ENCODE measurements around the gene DPP9. TPM values are rescaled to one million over a fixed set of nuclear protein-coding genes. Genes with fewer than 3 reads are reported as not detected.
A peak's percentile ranks its signal among the peaks of the same experiment; 100 is the strongest.

The DPP9 gene
- polyA plus RNA-seq, 2 of the 4 experiments (the other 2 are of a cell fraction), result 10.1 to 53.5 TPM

- peaks cover 4% of the 10 kb centered on the region; the same call in 1 of the 3 replicates for H3K4me1 ChIP-seq
- no peaks in the 10 kb centered on the region for H3K9me3 ChIP-seq
- no peak overlapping the region for H3K27ac ChIP-seq
- DNase-seq (ENCODE audit: low read depth in 1 of 2, low spot score in 1 of 2) (no peak), ATAC-seq (no peak), FAIRE-seq (no peak)
- no peak overlapping the region for H3K4me2 ChIP-seq
- POLR2A ChIA-PET, result no interaction called here
- H3K4me3 ChIP-seq, result no peak overlapping the region
- CTCF ChIA-PET, result interaction anchor here (0.9 to 3.2 kb wide), 3 partner anchors 20 to 128 kb away, joined by 3 to 17 read pairs (median 3); no protein-coding TSS in a partner anchor
- 79% methylated on average over 4 of the region's 8 CpGs for WGBS (ENCODE audit: missing lambda C conversion rate)
- no peak for TF ChIP-seq FOSB (CRISPR knock-in tag; IDR thresholded peaks at IDR 0.05)
- TF ChIP-seq TP53 (CRISPR knock-in tag; IDR thresholded peaks at IDR 0.05), result no peak
- TF ChIP-seq CHD4 (IDR thresholded peaks at IDR 0.05; ENCODE audit: borderline replicate concordance), result no peak
- TF ChIP-seq USF2 (IDR thresholded peaks at IDR 0.05), result no peak
- no peak for TF ChIP-seq RNF2 (IDR thresholded peaks at IDR 0.05; ENCODE audit: borderline replicate concordance, low read depth)
- no peak for TF ChIP-seq FOSL2 (IDR thresholded peaks at IDR 0.05)
- TF ChIP-seq FOSL2 (CRISPR knock-in tag; IDR thresholded peaks at IDR 0.05), result no peak
- TF ChIP-seq MAFK (IDR thresholded peaks at IDR 0.05; ENCODE audit: partially characterized antibody), result no peak
- no peak for TF ChIP-seq EHF (CRISPR knock-in tag; IDR thresholded peaks at IDR 0.05)
Observed at GRCh38 chr19:4656102-4656501, 67.5 kb downstream of the DPP9 start.

GRCh38 chr19:4654437-4655361 is 68.9 kb downstream of the DPP9 start:
- DNase-seq (ENCODE audit: low read depth in 1 of 2, low spot score in 1 of 2), result no peak
- Histone ChIP-seq H3K4me2 (no peak overlapping the region), H3K9me3 (no peaks in the 10 kb centered on the region), H3K27ac (no peak overlapping the region), H3K4me3 (no peak overlapping the region), H3K4me1 (peaks cover 4% of the 10 kb centered on the region; the same call in 1 of the 3 replicates)
- no peak for FAIRE-seq
- TF ChIP-seq RNF2 (IDR thresholded peaks at IDR 0.05; ENCODE audit: borderline replicate concordance, low read depth), result no peak
- no peak for TF ChIP-seq HMGXB4 (CRISPR knock-in tag; IDR thresholded peaks at IDR 0.05; ENCODE audit: borderline replicate concordance)
- TF ChIP-seq ZFP36 (IDR thresholded peaks at IDR 0.05; ENCODE audit: borderline replicate concordance, partially characterized antibody), result peak; percentile 60
- TF ChIP-seq FOSB (CRISPR knock-in tag; IDR thresholded peaks at IDR 0.05), result no peak
- TF ChIP-seq HOXB13 (CRISPR knock-in tag; IDR thresholded peaks at IDR 0.05; ENCODE audit: low read depth), result no peak
- ATAC-seq, result no peak; a peak in 1 of 6 replicates
- POLR2A ChIA-PET, result no interaction called here
- WGBS (ENCODE audit: missing lambda C conversion rate), result 90% methylated on average over 24 of the region's 27 CpGs
- CTCF ChIA-PET, result interaction anchor here (0.6 to 3.2 kb wide), 2 partner anchors 10 to 18 kb away, joined by 3 to 17 read pairs; no protein-coding TSS in a partner anchor

- CTCF ChIA-PET, result interaction anchor here (0.6 to 3.2 kb wide), 2 partner anchors 9 to 17 kb away, joined by 3 to 17 read pairs; no protein-coding TSS in a partner anchor
- Histone ChIP-seq H3K4me1 (peaks cover 4% of the 10 kb centered on the region; the same call in 1 of the 3 replicates), H3K27ac (no peak overlapping the region), H3K4me2 (no peak overlapping the region), H3K4me3 (no peak overlapping the region), H3K9me3 (no peaks in the 10 kb centered on the region)
- POLR2A ChIA-PET, result no interaction called here
- ATAC-seq (peak; percentile 52; a peak in 4 of 6 replicates), FAIRE-seq (no peak), DNase-seq (ENCODE audit: low read depth in 1 of 2, low spot score in 1 of 2) (no peak)
- no peak for TF ChIP-seq CTCF (IDR thresholded peaks at IDR 0.05)
- TF ChIP-seq HOXB5 (CRISPR knock-in tag; IDR thresholded peaks at IDR 0.05), result no peak
- no peak for TF ChIP-seq CEBPB (IDR thresholded peaks at IDR 0.05)
- no peak for TF ChIP-seq POLR2AphosphoS2 (conservative IDR thresholded peaks at IDR 0.05; ENCODE audit: low read length)
- TF ChIP-seq ZNF302 (CRISPR knock-in tag; IDR thresholded peaks at IDR 0.05), result no peak
- TF ChIP-seq HDAC2 (IDR thresholded peaks at IDR 0.05), result no peak
- TF ChIP-seq KDM5A (IDR thresholded peaks at IDR 0.05), result no peak
- TF ChIP-seq JUN (IDR thresholded peaks at IDR 0.05), result no peak
- TF ChIP-seq CHD2 (IDR thresholded peaks at IDR 0.05; ENCODE audit: low read length, partially characterized antibody), result no peak
- no peak for TF ChIP-seq HES2 (IDR thresholded peaks at IDR 0.05)
- no peak for TF ChIP-seq FOSL2 (IDR thresholded peaks at IDR 0.05)
- TF ChIP-seq FOSL2 (CRISPR knock-in tag; IDR thresholded peaks at IDR 0.05), result no peak
- TF ChIP-seq RNF2 (IDR thresholded peaks at IDR 0.05; ENCODE audit: borderline replicate concordance, low read depth), result no peak
- 86% methylated on average over 13 of the region's 13 CpGs for WGBS (ENCODE audit: missing lambda C conversion rate)
Observed at GRCh38 chr19:4653793-4654436, 69.7 kb downstream of the DPP9 start.

Measured in A549 (cell line).